ENCODE measurements around the gene ANKRD40.

ANKRD40 gene

DNA sequence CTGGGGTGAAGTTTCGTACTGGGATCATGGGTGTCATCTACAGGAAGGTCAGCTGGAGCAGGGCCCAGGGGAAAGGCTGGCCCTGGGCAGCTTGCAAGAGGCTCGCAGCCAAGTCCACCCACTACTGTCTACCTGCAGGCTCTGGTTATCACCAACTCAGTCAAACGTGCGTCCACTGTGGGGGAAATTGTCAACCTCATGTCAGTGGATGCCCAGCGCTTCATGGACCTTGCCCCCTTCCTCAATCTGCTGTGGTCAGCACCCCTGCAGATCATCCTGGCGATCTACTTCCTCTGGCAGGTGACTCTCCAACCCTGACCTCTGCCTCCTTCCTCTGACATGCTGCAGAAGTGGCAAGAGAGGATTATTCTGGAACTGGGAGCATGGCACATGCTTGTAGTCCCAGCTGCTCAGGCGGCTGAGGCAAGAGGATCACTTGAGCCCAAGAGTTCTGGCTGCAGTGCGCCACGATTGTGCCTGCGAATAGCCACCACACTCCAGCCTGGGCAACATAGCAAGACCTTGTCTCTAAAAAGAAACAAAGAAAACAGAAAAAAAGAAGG, 43.8 kb downstream of the ANKRD40 start (continued):
- TF ChIP-seq PATZ1 (CRISPR knock-in tag; IDR thresholded peaks at IDR 0.05; ENCODE audit: borderline replicate concordance) (no peak), ZNF565 (CRISPR knock-in tag; conservative IDR thresholded peaks at IDR 0.05; ENCODE audit: low read depth) (no peak), ZC3H10 (CRISPR knock-in tag; IDR thresholded peaks at IDR 0.05) (no peak), ZFP3 (CRISPR knock-in tag; IDR thresholded peaks at IDR 0.05) (no peak), CSDC2 (CRISPR knock-in tag; IDR thresholded peaks at IDR 0.05) (no peak), BACH2 (CRISPR knock-in tag; IDR thresholded peaks at IDR 0.05; ENCODE audit: borderline replicate concordance) (no peak)
- TF ChIP-seq, protein P1, sequence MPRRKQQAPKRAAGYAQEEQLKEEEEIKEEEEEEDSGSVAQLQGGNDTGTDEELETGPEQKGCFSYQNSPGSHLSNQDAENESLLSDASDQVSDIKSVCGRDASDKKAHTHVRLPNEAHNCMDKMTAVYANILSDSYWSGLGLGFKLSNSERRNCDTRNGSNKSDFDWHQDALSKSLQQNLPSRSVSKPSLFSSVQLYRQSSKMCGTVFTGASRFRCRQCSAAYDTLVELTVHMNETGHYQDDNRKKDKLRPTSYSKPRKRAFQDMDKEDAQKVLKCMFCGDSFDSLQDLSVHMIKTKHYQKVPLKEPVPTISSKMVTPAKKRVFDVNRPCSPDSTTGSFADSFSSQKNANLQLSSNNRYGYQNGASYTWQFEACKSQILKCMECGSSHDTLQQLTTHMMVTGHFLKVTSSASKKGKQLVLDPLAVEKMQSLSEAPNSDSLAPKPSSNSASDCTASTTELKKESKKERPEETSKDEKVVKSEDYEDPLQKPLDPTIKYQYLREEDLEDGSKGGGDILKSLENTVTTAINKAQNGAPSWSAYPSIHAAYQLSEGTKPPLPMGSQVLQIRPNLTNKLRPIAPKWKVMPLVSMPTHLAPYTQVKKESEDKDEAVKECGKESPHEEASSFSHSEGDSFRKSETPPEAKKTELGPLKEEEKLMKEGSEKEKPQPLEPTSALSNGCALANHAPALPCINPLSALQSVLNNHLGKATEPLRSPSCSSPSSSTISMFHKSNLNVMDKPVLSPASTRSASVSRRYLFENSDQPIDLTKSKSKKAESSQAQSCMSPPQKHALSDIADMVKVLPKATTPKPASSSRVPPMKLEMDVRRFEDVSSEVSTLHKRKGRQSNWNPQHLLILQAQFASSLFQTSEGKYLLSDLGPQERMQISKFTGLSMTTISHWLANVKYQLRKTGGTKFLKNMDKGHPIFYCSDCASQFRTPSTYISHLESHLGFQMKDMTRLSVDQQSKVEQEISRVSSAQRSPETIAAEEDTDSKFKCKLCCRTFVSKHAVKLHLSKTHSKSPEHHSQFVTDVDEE (CRISPR knock-in tag; IDR thresholded peaks at IDR 0.05): no peak

DNA sequence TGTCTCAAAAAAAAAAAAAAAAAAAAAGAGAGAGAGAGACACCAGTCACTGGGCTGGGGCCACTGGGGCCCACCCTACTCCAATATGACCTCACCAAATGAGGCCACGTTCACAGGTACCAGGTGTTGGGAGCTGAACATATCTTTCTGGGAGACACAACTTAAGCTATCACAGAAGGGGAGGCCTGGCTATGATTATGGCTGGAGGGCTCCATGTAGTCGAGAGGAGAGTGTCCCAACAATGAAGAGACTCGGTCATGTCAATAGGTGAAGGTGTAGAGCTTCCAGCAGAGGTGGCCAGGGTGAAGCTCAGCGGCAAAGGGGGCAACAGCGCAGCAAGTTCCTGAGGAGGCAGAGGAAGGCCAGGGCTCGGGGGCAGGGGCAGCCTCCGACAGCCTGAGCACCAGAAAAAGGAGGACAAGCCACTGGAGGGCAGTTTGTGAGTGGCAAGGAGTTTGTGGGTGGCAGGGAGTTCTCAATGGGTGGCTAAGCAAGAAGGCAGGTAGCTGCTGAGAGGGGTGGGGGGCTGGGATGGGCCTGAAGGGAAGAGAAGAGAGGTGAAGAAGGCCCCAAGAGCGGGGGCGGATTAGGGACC, 45.0 kb downstream of the ANKRD40 start:
- TF ChIP-seq ZNF70 (CRISPR knock-in tag; IDR thresholded peaks at IDR 0.05): no peak
- no peak for TF ChIP-seq GLIS3 (CRISPR knock-in tag; IDR thresholded peaks at IDR 0.05)
- no peak for TF ChIP-seq TOX (CRISPR knock-in tag; IDR thresholded peaks at IDR 0.05; ENCODE audit: borderline replicate concordance)
- TF ChIP-seq SNAI2 (CRISPR knock-in tag; IDR thresholded peaks at IDR 0.05): no peak
- TF ChIP-seq PATZ1 (CRISPR knock-in tag; IDR thresholded peaks at IDR 0.05; ENCODE audit: borderline replicate concordance): no peak
- ATAC-seq: no peak

DNA sequence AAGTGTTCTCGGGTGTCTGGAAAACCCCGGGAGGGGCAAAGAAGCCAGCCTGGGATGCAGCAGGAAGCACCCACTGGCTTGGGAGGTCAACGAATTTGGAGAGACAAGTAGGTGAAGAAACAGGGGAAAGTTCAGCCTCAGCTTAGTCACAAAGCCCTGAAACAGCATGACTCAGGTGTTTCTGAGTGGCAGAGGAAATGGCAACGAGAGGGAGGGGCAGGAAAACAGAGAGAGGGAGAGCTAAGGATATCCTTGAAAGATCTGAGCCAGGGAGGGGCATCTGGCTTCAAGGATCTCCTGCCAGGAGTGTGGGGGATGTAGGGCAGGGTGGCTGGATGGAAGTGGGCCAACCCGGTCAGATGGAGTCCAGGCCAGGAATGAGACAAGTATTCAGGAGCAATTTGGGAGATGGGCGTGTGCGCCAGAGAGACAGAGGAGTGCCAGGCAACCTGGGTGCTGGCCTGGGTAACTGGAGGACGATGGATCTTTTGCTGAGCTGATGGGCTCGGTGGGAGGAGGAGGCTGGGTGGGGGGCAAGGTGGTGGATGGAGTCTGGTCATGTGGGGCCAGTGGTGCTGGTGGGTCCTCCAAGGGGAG, 45.8 kb downstream of the ANKRD40 start:
- TF ChIP-seq ZNF70 (CRISPR knock-in tag; IDR thresholded peaks at IDR 0.05): no peak
- TF ChIP-seq SNAI2 (CRISPR knock-in tag; IDR thresholded peaks at IDR 0.05): peak; percentile 65; the same call in 1 of the 2 replicates
- peak; percentile 29; the same call in 1 of the 2 replicates for TF ChIP-seq TCF4 (CRISPR knock-in tag; IDR thresholded peaks at IDR 0.05; ENCODE audit: borderline replicate concordance)
- TF ChIP-seq TOX (CRISPR knock-in tag; IDR thresholded peaks at IDR 0.05; ENCODE audit: borderline replicate concordance): no peak
- no peak for TF ChIP-seq OSR1 (CRISPR knock-in tag; IDR thresholded peaks at IDR 0.05)
- peak; percentile 58; the same call in 1 of the 2 replicates for TF ChIP-seq ZFP3 (CRISPR knock-in tag; IDR thresholded peaks at IDR 0.05)
- TF ChIP-seq, protein P1 (CRISPR knock-in tag; IDR thresholded peaks at IDR 0.05): peak; percentile 91
- peak; percentile 61 for TF ChIP-seq ISL1 (CRISPR knock-in tag; IDR thresholded peaks at IDR 0.05)
- ATAC-seq: peak; percentile 75

GRCh38 chr17:50661348-50661747, 46.4 kb downstream of the ANKRD40 start:
- ATAC-seq: peak; percentile 4
- TF ChIP-seq SNAI2 (CRISPR knock-in tag; IDR thresholded peaks at IDR 0.05): no peak
- no peak for TF ChIP-seq TCF4 (CRISPR knock-in tag; IDR thresholded peaks at IDR 0.05; ENCODE audit: borderline replicate concordance)
- no peak for TF ChIP-seq ZNF70 (CRISPR knock-in tag; IDR thresholded peaks at IDR 0.05)
- no peak for TF ChIP-seq ARNTL (CRISPR knock-in tag; IDR thresholded peaks at IDR 0.05; ENCODE audit: borderline replicate concordance, low read depth)
- TF ChIP-seq ESRRG (CRISPR knock-in tag; IDR thresholded peaks at IDR 0.05): no peak
- TF ChIP-seq CSDC2 (CRISPR knock-in tag; IDR thresholded peaks at IDR 0.05): no peak
- TF ChIP-seq PPARA (CRISPR knock-in tag; IDR thresholded peaks at IDR 0.05; ENCODE audit: borderline replicate concordance): no peak
- TF ChIP-seq, protein P2, sequence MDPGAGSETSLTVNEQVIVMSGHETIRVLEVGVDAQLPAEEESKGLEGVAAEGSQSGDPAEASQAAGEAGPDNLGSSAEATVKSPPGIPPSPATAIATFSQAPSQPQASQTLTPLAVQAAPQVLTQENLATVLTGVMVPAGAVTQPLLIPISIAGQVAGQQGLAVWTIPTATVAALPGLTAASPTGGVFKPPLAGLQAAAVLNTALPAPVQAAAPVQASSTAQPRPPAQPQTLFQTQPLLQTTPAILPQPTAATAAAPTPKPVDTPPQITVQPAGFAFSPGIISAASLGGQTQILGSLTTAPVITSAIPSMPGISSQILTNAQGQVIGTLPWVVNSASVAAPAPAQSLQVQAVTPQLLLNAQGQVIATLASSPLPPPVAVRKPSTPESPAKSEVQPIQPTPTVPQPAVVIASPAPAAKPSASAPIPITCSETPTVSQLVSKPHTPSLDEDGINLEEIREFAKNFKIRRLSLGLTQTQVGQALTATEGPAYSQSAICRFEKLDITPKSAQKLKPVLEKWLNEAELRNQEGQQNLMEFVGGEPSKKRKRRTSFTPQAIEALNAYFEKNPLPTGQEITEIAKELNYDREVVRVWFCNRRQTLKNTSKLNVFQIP (CRISPR knock-in tag; IDR thresholded peaks at IDR 0.05; ENCODE audit: borderline replicate concordance, low read depth): no peak
- TF ChIP-seq CSRNP3 (CRISPR knock-in tag; IDR thresholded peaks at IDR 0.05): no peak
- TF ChIP-seq RARB (CRISPR knock-in tag; IDR thresholded peaks at IDR 0.05): no peak
- TF ChIP-seq ZNF8 (CRISPR knock-in tag; IDR thresholded peaks at IDR 0.05): no peak
- TF ChIP-seq GLIS3 (CRISPR knock-in tag; IDR thresholded peaks at IDR 0.05): no peak

Measured in SK-N-SH treated with all-trans-retinoic acid at 6 μM for 48 hours (cell line).